Stimulated activated CD4-positive, alpha-beta T cell treated with anti-CD3 and anti-CD28 coated beads, TNF-alpha, amount 100 ng/mL, for 24 hours (primary cell): ENCODE results near the gene GPR160.
A peak's percentile ranks its signal among the peaks of the same experiment; 100 is the strongest.

Experiments used
- DNase-seq, 3 experiments: peaks; one replicate each; pipeline ENCODE4 v3.0.0-alpha.2; 2020; ENCODE audit warnings: low read depth in 3 of 3

Gene GPR160

GRCh38 chr3:170027233-170028102, 10.3 kb upstream of the GPR160 start:
- no peak for DNase-seq

GRCh38 chr3:170033489-170033888, 4.3 kb upstream of the GPR160 start:
- DNase-seq = peak in 1 of 3 experiments; percentile 25

- DNase-seq = peak in 1 of 3 experiments; percentile 28
Measured at GRCh38 chr3:170038434-170039110, 777 bp downstream of the GPR160 start.

GRCh38 chr3:170040418-170040817, 2.6 kb downstream of the GPR160 start:
- no peak for DNase-seq

- no peak for DNase-seq
Measured at GRCh38 chr3:170043506-170043905, 5.7 kb downstream of the GPR160 start.

GRCh38 chr3:170044271-170044670, 6.5 kb downstream of the GPR160 start:
- no peak for DNase-seq

GRCh38 chr3:170044795-170045244, 7.0 kb downstream of the GPR160 start:
- DNase-seq = no peak

- DNase-seq = no peak
Measured at GRCh38 chr3:170046269-170047132, 8.7 kb downstream of the GPR160 start.

- DNase-seq = no peak
Measured at GRCh38 chr3:170047133-170047404, 9.3 kb downstream of the GPR160 start.

- DNase-seq = no peak
Measured at GRCh38 chr3:170049146-170050000, 11.6 kb downstream of the GPR160 start.

- no peak for DNase-seq
Measured at GRCh38 chr3:170050753-170051152, 13.0 kb downstream of the GPR160 start.

GRCh38 chr3:170052398-170052797, 14.6 kb downstream of the GPR160 start:
- DNase-seq = no peak

- no peak for DNase-seq
Measured at GRCh38 chr3:170054204-170054603, 16.4 kb downstream of the GPR160 start.

GRCh38 chr3:170055209-170055608, 17.4 kb downstream of the GPR160 start:
- DNase-seq = peak in 1 of 3 experiments; percentile 7

GRCh38 chr3:170056710-170057454, 19.1 kb downstream of the GPR160 start:
- no peak for DNase-seq

- no peak for DNase-seq
Measured at GRCh38 chr3:170057550-170057949, 19.8 kb downstream of the GPR160 start.

GRCh38 chr3:170058127-170058526, 20.3 kb downstream of the GPR160 start:
- no peak for DNase-seq

GRCh38 chr3:170059447-170059846, 21.7 kb downstream of the GPR160 start:
- DNase-seq = no peak

- no peak for DNase-seq
Measured at GRCh38 chr3:170062068-170062467, 24.3 kb downstream of the GPR160 start.

GRCh38 chr3:170062769-170063168, 25.0 kb downstream of the GPR160 start:
- DNase-seq = no peak

GRCh38 chr3:170063691-170064090, 25.9 kb downstream of the GPR160 start:
- no peak for DNase-seq
